Gastroesophageal sphincter (tissue), 3 donors: ENCODE measurements around the gene CASP2.

Source experiments
- POLR2AphosphoS5 ChIP-seq: sonication (generic); formaldehyde crosslinking; IDR thresholded peaks from one replicate; pipeline ENCODE4 v1.6.1; 2017; ENCODE audit warnings: antibody characterized with exemption
- TF ChIP-seq, protein P1 (sequence below), 4 experiments: fragments of 200-600 bp in 2 of 4; fragments of 450-650 bp in 2 of 4; sonication (generic) in 1 of 4; IDR thresholded peaks; one replicate each; pipeline ENCODE4 v1.5.1; 2017 to 2019; ENCODE audit warnings: antibody characterized with exemption in 4 of 4, mild to moderate bottlenecking in 2 of 4, moderate library complexity in 2 of 4

DNA sequence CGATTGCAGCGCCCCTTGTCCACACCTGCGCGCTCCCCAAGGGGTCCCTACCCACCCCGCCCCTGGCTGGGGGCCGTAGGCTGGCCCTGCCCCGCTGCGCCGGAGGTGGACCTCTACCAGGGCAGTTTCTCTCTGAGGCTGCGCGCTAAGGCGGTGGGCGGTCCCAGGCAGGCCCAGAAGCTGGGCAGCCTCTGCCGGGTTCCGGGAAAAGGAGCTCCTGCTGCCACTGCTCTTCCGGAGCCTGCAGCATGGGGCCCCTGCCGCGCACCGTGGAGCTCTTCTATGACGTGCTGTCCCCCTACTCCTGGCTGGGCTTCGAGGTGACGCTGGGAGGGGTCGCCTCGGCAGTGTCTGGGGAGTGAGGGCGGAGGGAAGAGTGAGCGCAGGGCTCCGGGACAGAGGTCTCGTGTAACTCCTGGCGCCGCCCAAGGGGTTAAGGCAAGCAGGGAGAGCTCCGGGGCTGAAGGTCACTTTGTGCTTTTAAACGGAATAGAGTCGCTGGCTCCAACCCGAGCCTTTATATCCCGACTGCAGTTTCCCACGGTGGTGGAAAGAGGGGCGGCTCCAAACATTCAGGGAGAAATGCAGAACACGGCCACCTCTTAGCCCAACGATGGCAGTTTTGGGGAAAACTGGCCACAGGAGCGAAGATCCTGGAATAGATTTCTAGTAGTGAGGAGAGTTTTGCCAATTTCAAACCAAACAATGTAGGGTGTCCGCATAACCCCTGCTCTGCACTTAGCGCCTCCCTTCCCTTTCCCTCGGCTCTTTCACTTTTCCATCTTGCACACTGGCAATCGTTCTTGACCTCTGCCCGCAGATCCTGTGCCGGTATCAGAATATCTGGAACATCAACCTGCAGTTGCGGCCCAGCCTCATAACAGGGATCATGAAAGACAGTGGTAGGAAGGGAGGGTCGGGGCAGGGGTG, 24.6 kb upstream of the CASP2 start, which contains the start of gene GSTK1:
- TF ChIP-seq, protein P1, sequence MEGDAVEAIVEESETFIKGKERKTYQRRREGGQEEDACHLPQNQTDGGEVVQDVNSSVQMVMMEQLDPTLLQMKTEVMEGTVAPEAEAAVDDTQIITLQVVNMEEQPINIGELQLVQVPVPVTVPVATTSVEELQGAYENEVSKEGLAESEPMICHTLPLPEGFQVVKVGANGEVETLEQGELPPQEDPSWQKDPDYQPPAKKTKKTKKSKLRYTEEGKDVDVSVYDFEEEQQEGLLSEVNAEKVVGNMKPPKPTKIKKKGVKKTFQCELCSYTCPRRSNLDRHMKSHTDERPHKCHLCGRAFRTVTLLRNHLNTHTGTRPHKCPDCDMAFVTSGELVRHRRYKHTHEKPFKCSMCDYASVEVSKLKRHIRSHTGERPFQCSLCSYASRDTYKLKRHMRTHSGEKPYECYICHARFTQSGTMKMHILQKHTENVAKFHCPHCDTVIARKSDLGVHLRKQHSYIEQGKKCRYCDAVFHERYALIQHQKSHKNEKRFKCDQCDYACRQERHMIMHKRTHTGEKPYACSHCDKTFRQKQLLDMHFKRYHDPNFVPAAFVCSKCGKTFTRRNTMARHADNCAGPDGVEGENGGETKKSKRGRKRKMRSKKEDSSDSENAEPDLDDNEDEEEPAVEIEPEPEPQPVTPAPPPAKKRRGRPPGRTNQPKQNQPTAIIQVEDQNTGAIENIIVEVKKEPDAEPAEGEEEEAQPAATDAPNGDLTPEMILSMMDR (IDR thresholded peaks at IDR 0.05), result peak in 1 of 4 experiments; percentile 14
- peak; percentile 76 for TF ChIP-seq POLR2AphosphoS5
